ENCODE measurements around the gene CNOT6.

DNA sequence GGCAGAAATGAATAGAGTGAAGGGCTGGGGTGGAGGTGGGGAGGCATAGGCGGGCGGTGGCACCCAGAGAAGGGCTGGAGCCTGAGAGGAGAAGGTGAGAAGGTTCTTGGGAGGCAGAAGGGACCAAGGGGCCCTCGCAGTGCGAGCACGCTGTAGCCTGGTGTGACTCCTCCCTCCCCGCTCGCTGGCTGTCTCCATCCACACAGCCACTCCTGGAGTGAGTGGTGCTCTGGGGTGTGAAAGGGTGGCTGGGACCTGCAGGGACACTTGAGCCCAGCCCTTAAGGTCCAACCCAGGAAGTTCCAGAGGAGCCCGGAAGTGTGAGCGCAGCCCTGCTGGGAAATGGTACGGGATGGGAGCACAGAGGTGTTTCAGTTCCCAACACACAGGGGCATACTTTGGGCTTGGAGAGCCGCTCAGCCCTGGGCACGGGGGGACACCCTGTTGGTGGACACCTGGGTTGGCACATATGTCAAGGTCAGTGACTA lies 106.4 kb downstream of the CNOT6 start:
- TF ChIP-seq, protein P1, sequence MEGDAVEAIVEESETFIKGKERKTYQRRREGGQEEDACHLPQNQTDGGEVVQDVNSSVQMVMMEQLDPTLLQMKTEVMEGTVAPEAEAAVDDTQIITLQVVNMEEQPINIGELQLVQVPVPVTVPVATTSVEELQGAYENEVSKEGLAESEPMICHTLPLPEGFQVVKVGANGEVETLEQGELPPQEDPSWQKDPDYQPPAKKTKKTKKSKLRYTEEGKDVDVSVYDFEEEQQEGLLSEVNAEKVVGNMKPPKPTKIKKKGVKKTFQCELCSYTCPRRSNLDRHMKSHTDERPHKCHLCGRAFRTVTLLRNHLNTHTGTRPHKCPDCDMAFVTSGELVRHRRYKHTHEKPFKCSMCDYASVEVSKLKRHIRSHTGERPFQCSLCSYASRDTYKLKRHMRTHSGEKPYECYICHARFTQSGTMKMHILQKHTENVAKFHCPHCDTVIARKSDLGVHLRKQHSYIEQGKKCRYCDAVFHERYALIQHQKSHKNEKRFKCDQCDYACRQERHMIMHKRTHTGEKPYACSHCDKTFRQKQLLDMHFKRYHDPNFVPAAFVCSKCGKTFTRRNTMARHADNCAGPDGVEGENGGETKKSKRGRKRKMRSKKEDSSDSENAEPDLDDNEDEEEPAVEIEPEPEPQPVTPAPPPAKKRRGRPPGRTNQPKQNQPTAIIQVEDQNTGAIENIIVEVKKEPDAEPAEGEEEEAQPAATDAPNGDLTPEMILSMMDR (IDR thresholded peaks at IDR 0.05 in 2 of 3, conservative IDR thresholded peaks at IDR 0.05 in 1 of 3; ENCODE audit: borderline replicate concordance in 1 of 3, insufficient read depth in 1 of 3, low read depth in 2 of 3, low read length in 2 of 3): no peak
- TF ChIP-seq POLR2A (IDR thresholded peaks at IDR 0.05; ENCODE audit: borderline replicate concordance, extremely low read depth, insufficient read depth, insufficient read length) (no peak), TCF7L2 (IDR thresholded peaks at IDR 0.05; ENCODE audit: borderline replicate concordance, extremely low read depth, insufficient read depth, insufficient read length) (no peak)
- TF ChIP-seq, protein P2, sequence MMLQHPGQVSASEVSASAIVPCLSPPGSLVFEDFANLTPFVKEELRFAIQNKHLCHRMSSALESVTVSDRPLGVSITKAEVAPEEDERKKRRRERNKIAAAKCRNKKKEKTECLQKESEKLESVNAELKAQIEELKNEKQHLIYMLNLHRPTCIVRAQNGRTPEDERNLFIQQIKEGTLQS (IDR thresholded peaks at IDR 0.05): no peak
- TF ChIP-seq, protein P3, sequence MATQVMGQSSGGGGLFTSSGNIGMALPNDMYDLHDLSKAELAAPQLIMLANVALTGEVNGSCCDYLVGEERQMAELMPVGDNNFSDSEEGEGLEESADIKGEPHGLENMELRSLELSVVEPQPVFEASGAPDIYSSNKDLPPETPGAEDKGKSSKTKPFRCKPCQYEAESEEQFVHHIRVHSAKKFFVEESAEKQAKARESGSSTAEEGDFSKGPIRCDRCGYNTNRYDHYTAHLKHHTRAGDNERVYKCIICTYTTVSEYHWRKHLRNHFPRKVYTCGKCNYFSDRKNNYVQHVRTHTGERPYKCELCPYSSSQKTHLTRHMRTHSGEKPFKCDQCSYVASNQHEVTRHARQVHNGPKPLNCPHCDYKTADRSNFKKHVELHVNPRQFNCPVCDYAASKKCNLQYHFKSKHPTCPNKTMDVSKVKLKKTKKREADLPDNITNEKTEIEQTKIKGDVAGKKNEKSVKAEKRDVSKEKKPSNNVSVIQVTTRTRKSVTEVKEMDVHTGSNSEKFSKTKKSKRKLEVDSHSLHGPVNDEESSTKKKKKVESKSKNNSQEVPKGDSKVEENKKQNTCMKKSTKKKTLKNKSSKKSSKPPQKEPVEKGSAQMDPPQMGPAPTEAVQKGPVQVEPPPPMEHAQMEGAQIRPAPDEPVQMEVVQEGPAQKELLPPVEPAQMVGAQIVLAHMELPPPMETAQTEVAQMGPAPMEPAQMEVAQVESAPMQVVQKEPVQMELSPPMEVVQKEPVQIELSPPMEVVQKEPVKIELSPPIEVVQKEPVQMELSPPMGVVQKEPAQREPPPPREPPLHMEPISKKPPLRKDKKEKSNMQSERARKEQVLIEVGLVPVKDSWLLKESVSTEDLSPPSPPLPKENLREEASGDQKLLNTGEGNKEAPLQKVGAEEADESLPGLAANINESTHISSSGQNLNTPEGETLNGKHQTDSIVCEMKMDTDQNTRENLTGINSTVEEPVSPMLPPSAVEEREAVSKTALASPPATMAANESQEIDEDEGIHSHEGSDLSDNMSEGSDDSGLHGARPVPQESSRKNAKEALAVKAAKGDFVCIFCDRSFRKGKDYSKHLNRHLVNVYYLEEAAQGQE (IDR thresholded peaks at IDR 0.05; ENCODE audit: low read depth): no peak

Data from HCT116 (cell line).